ENCODE data around the gene SLC30A7.

GRCh38 chr1:100866041-100866900 is 29.6 kb upstream of the SLC30A7 start:
- TF ChIP-seq CTCF (IDR thresholded peaks at IDR 0.05; ENCODE audit: insufficient read depth, low read length) (peak; percentile 38), POLR2AphosphoS5 (IDR thresholded peaks at IDR 0.05; ENCODE audit: low read depth) (no peak)
- TF ChIP-seq, protein P1, sequence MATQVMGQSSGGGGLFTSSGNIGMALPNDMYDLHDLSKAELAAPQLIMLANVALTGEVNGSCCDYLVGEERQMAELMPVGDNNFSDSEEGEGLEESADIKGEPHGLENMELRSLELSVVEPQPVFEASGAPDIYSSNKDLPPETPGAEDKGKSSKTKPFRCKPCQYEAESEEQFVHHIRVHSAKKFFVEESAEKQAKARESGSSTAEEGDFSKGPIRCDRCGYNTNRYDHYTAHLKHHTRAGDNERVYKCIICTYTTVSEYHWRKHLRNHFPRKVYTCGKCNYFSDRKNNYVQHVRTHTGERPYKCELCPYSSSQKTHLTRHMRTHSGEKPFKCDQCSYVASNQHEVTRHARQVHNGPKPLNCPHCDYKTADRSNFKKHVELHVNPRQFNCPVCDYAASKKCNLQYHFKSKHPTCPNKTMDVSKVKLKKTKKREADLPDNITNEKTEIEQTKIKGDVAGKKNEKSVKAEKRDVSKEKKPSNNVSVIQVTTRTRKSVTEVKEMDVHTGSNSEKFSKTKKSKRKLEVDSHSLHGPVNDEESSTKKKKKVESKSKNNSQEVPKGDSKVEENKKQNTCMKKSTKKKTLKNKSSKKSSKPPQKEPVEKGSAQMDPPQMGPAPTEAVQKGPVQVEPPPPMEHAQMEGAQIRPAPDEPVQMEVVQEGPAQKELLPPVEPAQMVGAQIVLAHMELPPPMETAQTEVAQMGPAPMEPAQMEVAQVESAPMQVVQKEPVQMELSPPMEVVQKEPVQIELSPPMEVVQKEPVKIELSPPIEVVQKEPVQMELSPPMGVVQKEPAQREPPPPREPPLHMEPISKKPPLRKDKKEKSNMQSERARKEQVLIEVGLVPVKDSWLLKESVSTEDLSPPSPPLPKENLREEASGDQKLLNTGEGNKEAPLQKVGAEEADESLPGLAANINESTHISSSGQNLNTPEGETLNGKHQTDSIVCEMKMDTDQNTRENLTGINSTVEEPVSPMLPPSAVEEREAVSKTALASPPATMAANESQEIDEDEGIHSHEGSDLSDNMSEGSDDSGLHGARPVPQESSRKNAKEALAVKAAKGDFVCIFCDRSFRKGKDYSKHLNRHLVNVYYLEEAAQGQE (IDR thresholded peaks at IDR 0.05; ENCODE audit: insufficient replicate concordance, low read depth): no peak
